AG09319 (cell line): Measurements from ENCODE around the gene GABRP.
"Not testable (repeated sequence)": the region's sequence is repeated elsewhere in the genome, so short reads cannot be mapped to it uniquely, and the experiment has no call there.

ENCODE experiments used
- DNase-seq: peaks from one replicate; pipeline ENCODE4 v3.0.0-alpha.2; 2010; ENCODE audit warnings: low read depth; ENCODE audit errors: extremely low read depth
- CTCF ChIP-seq: IDR thresholded peaks from 2 replicates; pipeline ENCODE4 v1.5.1; 2011; ENCODE audit warnings: low read depth, mild to moderate bottlenecking, inconsistent platforms, low read length, moderate library complexity

GABRP gene

GRCh38 chr5:170756691-170757090 is 26.8 kb upstream of the GABRP start:
- TF ChIP-seq CTCF = no peak

DNA sequence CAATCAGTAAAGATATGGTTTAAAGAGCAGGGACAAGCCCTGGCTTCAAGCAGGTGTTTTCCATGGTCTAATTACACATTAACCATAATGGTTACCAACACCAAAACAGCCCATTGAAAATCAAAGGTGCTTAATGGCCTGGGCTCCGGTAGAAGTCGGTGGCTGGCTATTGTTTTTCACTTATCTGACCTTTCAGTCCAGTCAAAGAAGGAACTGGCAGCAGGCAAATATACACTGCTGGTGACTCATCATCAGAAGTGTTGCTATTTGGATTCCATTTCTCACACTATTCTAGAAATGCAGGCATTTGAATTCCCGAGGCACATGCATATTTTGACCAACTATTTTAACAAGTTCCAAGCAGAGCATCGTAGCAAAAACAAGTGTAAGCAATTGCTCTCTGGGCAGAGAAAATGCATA is 26.3 kb upstream of the GABRP start:
- no peak for DNase-seq

More at GRCh38 chr5:170756691-170757090, 26.8 kb upstream of the GABRP start:
- DNase-seq = no peak

GRCh38 chr5:170757669-170758068 is 25.9 kb upstream of the GABRP start:
- TF ChIP-seq CTCF = no peak
- DNase-seq = no peak

More for the DNA sequence above, 26.3 kb upstream of the GABRP start:
- TF ChIP-seq CTCF = no peak

- TF ChIP-seq CTCF = no peak
- no peak for DNase-seq
Measured at GRCh38 chr5:170758481-170758880, 25.0 kb upstream of the GABRP start.

DNA sequence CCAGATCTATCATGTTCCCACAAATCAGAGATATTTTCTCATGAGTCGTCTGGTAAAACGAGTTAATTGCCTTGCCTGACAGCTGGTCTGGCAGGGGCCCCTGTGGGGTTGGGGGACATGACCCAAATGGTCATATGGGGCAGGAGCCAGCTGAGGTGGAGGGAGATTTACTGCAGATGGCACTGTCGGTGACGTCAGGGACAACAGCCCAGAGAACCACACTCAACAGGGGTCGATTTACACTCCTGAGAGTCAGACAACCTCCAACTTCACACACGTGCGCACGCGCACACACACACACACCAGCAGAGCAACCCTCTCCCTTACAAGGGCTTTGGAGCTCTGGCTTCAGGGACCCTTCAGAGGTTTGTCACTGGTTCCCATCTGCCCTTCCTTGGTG is 23.4 kb upstream of the GABRP start:
- no peak for TF ChIP-seq CTCF
- no peak for DNase-seq

- DNase-seq = no peak
- TF ChIP-seq CTCF = no peak
Measured at GRCh38 chr5:170761048-170761707, 22.3 kb upstream of the GABRP start.

DNA sequence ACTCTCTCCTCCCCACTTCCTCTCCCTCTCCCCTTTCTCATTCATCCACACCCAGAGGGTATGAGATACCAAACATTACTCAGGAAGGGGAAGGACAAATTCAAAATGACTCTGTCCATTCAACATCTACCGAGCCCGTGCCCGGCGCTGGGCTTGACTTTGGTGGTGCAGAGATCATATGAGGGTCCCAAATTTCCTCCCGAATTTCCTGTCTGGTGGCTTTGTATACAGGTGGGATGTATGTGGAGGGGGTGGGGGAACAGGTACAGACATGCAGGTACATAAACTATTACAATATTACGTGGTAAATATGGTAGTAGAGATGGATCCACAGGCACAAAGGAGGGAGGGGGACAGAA is 21.8 kb upstream of the GABRP start:
- DNase-seq = no peak
- no peak for TF ChIP-seq CTCF

- DNase-seq = not testable (repeated sequence)
Measured at GRCh38 chr5:170762298-170762697, 21.2 kb upstream of the GABRP start.

GRCh38 chr5:170765868-170766267 is 17.7 kb upstream of the GABRP start:
- DNase-seq = not testable (repeated sequence)
